ENCODE data around the gene MAP3K20.
"Not testable (repeated sequence)": the region's sequence is repeated elsewhere in the genome, so short reads cannot be mapped to it uniquely, and the experiment has no call there.

The MAP3K20 gene

GRCh38 chr2:173232956-173233744 is 157.5 kb downstream of the MAP3K20 start:
- no peak for DNase-seq (ENCODE audit: low read depth in 2 of 2)

- DNase-seq (ENCODE audit: low read depth in 2 of 2) = no peak
Measured at GRCh38 chr2:173235947-173236803, 160.5 kb downstream of the MAP3K20 start.

GRCh38 chr2:173238385-173238784 is 162.7 kb downstream of the MAP3K20 start:
- DNase-seq (ENCODE audit: low read depth in 2 of 2) = no peak

GRCh38 chr2:173238831-173239230 is 163.2 kb downstream of the MAP3K20 start:
- DNase-seq (ENCODE audit: low read depth in 2 of 2) = no peak

GRCh38 chr2:173239644-173240043 is 164.0 kb downstream of the MAP3K20 start:
- no peak for DNase-seq (ENCODE audit: low read depth in 2 of 2)

GRCh38 chr2:173240083-173240482 is 164.4 kb downstream of the MAP3K20 start:
- no peak for DNase-seq (ENCODE audit: low read depth in 2 of 2)

GRCh38 chr2:173241643-173242042 is 166.0 kb downstream of the MAP3K20 start:
- no peak for DNase-seq (ENCODE audit: low read depth in 2 of 2)

- DNase-seq (ENCODE audit: low read depth in 2 of 2) = no peak
Measured at GRCh38 chr2:173247156-173247555, 171.5 kb downstream of the MAP3K20 start.

GRCh38 chr2:173248381-173248780 is 172.7 kb downstream of the MAP3K20 start:
- no peak for DNase-seq (ENCODE audit: low read depth in 2 of 2)

- DNase-seq (ENCODE audit: low read depth in 2 of 2) = no peak
Measured at GRCh38 chr2:173249661-173250641, 174.3 kb downstream of the MAP3K20 start.

- no peak for DNase-seq (ENCODE audit: low read depth in 2 of 2)
Measured at GRCh38 chr2:173251225-173251624, 175.6 kb downstream of the MAP3K20 start.

GRCh38 chr2:173252581-173252980 is 176.9 kb downstream of the MAP3K20 start:
- no peak for DNase-seq (ENCODE audit: low read depth in 2 of 2)

GRCh38 chr2:173254659-173255058 is 179.0 kb downstream of the MAP3K20 start:
- no peak for DNase-seq (ENCODE audit: low read depth in 2 of 2)

- no peak for DNase-seq (ENCODE audit: low read depth in 2 of 2)
Measured at GRCh38 chr2:173258701-173259100, 183.1 kb downstream of the MAP3K20 start.

- DNase-seq (ENCODE audit: low read depth in 2 of 2) = not testable (repeated sequence)
Measured at GRCh38 chr2:173262356-173262755, 186.7 kb downstream of the MAP3K20 start.

- DNase-seq (ENCODE audit: low read depth in 2 of 2) = no peak
Measured at GRCh38 chr2:173264151-173264550, 188.5 kb downstream of the MAP3K20 start.

GRCh38 chr2:173264603-173265366 is 189.1 kb downstream of the MAP3K20 start:
- DNase-seq (ENCODE audit: low read depth in 2 of 2) = no peak

GRCh38 chr2:173271135-173271534 is 195.5 kb downstream of the MAP3K20 start:
- DNase-seq (ENCODE audit: low read depth in 2 of 2) = no peak

GRCh38 chr2:173271825-173272224 is 196.2 kb downstream of the MAP3K20 start:
- no peak for DNase-seq (ENCODE audit: low read depth in 2 of 2)

GRCh38 chr2:173272849-173273248 is 197.2 kb downstream of the MAP3K20 start:
- no peak for DNase-seq (ENCODE audit: low read depth in 2 of 2)

All from stimulated activated CD8-positive, alpha-beta memory T cell treated with anti-CD3 and anti-CD28 coated beads, Interleukin-7, amount 100 ng/mL, for 4 hours (primary cell).